ENCODE measurements around the gene ARHGEF1.
A peak's percentile ranks its signal among the peaks of the same experiment; 100 is the strongest.

Gene ARHGEF1

DNA sequence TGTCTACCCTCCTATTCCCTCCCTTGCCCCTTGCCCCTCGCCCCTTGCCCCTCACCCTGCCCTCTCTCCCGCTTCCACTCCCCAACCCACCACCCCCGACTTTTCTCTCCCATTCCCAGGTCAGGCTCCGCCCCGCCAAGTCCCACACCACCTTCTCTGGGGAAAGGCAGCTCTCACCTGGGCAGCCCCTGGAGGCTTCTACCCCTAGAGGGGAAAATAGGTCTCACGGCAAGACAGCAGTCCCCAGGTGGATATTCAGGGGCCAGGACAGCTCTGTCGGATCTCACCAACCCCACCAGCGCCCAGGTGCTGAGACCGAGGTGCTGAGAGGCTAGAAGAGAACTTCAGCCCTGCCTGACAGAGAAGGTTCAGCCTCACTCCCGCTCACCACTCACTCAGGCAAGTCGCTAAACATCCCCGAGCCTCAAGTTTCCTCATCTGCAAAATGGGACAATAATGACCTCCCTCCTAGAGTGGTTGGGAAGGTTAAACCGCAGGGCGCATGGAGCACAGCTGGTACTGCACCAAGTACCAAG lies 46.6 kb downstream of the ARHGEF1 start:
- CTCF ChIA-PET, result interaction anchor here (2.4 kb wide), 1 partner anchor 44 kb away, joined by 9 read pairs; no protein-coding TSS in a partner anchor
- H3K4me3 ChIP-seq (ENCODE audit: low read depth, low read length), result no peak overlapping the region
- POLR2A ChIA-PET, result no interaction called here
- TF ChIP-seq, protein P1, sequence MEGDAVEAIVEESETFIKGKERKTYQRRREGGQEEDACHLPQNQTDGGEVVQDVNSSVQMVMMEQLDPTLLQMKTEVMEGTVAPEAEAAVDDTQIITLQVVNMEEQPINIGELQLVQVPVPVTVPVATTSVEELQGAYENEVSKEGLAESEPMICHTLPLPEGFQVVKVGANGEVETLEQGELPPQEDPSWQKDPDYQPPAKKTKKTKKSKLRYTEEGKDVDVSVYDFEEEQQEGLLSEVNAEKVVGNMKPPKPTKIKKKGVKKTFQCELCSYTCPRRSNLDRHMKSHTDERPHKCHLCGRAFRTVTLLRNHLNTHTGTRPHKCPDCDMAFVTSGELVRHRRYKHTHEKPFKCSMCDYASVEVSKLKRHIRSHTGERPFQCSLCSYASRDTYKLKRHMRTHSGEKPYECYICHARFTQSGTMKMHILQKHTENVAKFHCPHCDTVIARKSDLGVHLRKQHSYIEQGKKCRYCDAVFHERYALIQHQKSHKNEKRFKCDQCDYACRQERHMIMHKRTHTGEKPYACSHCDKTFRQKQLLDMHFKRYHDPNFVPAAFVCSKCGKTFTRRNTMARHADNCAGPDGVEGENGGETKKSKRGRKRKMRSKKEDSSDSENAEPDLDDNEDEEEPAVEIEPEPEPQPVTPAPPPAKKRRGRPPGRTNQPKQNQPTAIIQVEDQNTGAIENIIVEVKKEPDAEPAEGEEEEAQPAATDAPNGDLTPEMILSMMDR (IDR thresholded peaks at IDR 0.05; ENCODE audit: insufficient read depth, low read length, missing control alignments), result no peak
- no peak for DNase-seq (ENCODE audit: low read depth, low spot score)

DNA sequence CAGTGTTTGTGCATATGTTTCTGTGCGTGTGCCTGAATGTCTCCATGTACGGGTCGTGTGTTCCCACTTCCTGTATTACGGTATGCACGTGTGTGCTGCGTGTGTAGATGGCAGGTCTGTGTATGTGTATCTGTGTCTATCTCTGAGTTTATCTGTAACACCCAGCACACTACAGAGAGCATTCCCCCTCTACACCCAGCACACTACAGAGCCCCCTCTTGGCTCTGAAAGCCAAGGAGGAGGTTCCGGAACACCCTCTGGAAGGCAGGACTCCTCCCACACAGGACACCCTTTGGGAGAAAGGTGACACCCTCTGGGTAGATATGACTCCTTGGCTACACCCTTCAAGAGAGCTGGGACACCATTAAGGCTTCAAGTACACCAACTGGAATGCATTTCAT lies 47.3 kb downstream of the ARHGEF1 start:
- TF ChIP-seq, protein P1 (IDR thresholded peaks at IDR 0.05; ENCODE audit: insufficient read depth, low read length, missing control alignments), result no peak
- no peak for DNase-seq (ENCODE audit: low read depth, low spot score)
- POLR2A ChIA-PET, result no interaction called here
- CTCF ChIA-PET, result interaction anchor here (0.9 to 2.4 kb wide), 5 partner anchors 12 to 69 kb away, joined by 3 to 9 read pairs (median 4); no protein-coding TSS in a partner anchor
- no peak overlapping the region for H3K4me3 ChIP-seq (ENCODE audit: low read depth, low read length)

DNA sequence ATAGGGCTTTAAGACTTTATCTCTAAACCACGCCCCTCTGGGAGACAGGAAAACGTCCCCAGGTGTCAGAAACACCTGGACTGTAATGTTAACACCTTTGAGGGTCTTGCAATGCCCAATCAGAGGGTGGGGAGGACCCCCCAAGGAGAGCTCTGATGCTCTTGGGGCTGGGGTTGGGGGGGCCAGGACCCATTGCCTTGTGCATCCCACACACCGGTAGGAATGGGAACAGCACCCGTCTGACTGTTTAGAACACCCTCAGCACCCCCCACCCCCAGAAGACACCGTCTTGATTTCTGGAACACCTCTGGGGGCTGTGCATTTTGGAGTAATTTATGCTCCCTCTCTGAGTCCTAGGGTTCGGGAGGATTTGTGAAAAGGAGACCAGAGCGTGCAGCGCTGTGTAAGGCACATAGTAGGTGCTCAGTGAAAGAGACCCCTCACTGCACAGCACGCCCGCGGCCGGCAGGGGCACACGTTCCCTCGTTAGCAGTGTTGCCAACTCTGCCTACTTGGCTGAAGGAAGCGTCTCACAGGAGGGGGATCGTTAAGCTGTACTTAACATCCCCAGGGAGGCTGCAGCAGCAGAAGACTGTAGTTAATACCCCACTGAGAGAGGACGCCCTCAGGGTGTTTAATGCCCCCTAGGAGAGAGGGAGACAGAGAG lies 48.1 kb downstream of the ARHGEF1 start:
- CTCF ChIA-PET, result interaction anchor here (0.9 to 2.4 kb wide), 7 partner anchors 12 to 70 kb away, joined by 3 to 9 read pairs (median 4); no protein-coding TSS in a partner anchor
- DNase-seq (ENCODE audit: low read depth, low spot score), result no peak
- no peak overlapping the region for H3K4me3 ChIP-seq (ENCODE audit: low read depth, low read length)
- POLR2A ChIA-PET, result no interaction called here
- TF ChIP-seq, protein P1 (IDR thresholded peaks at IDR 0.05; ENCODE audit: insufficient read depth, low read length, missing control alignments), result peak; percentile 56

DNA sequence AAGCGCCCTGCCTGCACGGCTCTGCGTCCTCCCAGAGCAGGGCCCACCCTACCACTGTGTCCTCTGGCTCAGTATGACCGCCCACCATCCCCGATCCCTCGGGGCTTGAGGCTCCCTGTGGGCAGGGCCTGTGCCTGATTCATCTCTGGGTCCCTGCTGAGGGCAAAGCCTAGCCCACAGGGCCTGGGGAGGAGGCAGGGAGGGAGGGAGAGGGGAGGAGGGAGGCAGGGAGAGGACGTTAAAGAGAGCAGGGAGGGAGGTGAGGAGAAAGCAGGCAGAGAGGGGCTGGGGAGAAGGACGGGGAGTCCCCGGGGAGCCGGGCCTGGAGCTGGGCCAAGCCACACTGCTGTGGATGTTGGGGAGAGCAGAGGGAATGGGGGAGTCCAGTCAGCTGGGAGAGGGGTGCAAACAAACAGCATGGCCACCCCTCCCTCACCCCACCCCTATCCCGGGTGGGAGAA lies 49.3 kb downstream of the ARHGEF1 start:
- POLR2A ChIA-PET, result no interaction called here
- TF ChIP-seq, protein P1 (IDR thresholded peaks at IDR 0.05; ENCODE audit: insufficient read depth, low read length, missing control alignments), result no peak
- no peak for DNase-seq (ENCODE audit: low read depth, low spot score)
- CTCF ChIA-PET, result interaction anchor here (1.7 kb wide), 1 partner anchor 26 kb away, joined by 6 read pairs; no protein-coding TSS in a partner anchor
- no peak overlapping the region for H3K4me3 ChIP-seq (ENCODE audit: low read depth, low read length)

DNA sequence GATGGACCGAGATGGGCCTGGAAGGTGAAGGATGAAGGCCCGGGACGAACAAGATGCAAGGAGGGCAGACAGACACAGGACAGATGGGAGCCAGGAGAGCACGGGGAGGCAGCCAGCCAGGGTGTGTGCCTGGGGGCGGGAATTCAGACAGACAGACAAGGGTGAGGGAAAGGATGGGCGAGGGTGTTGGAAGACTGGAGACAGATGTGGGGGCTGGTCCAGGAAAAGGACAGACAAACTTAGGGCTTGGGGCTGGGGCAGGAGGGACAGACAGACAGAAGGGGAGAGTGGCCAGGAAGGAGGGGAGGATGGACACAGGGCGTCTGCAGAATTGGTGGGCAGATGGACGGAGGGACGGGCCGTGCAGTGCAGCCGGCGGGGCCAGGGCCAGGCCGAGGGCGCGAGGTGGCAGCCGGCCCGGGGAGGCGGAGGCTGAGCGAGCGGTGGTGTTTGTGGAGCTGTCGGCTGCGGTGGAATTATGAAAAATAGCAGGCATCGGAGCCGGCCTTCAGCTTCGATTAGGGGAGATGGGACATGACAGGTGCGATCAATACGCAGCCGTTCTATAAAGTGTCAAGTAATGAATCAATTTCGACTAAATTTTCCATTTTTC lies 49.8 kb downstream of the ARHGEF1 start:
- TF ChIP-seq, protein P1 (IDR thresholded peaks at IDR 0.05; ENCODE audit: insufficient read depth, low read length, missing control alignments), result no peak
- no peak overlapping the region for H3K4me3 ChIP-seq (ENCODE audit: low read depth, low read length)
- no peak for DNase-seq (ENCODE audit: low read depth, low spot score)
- ChIA-PET POLR2A (no interaction called here), CTCF (interaction anchor here (2.0 to 3.3 kb wide), 2 partner anchors 13 to 20 kb away, joined by 9 to 21 read pairs; no protein-coding TSS in a partner anchor)
